Bone marrow (tissue), 2 donors: ENCODE results near the gene LIN37.
"Not testable (repeated sequence)": the region's sequence is repeated elsewhere in the genome, so short reads cannot be mapped to it uniquely, and the experiment has no call there.

Experiments
- DNase-seq, 2 donors: peaks; one replicate each; lab custom pipeline; 2025; lab: John Stamatoyannopoulos, UW

LIN37 gene

GRCh38 chr19:35789978-35790944, 41.9 kb downstream of the LIN37 start:
- DNase-seq = no peak

GRCh38 chr19:35790981-35791813, 42.8 kb downstream of the LIN37 start:
- no peak for DNase-seq

- no peak for DNase-seq
Measured at GRCh38 chr19:35791814-35792279, 43.5 kb downstream of the LIN37 start.

GRCh38 chr19:35792312-35792711, 43.9 kb downstream of the LIN37 start:
- DNase-seq = no peak

- no peak for DNase-seq
Measured at GRCh38 chr19:35792888-35793287, 44.5 kb downstream of the LIN37 start.

- DNase-seq = no peak
Measured at GRCh38 chr19:35793381-35794165, 45.2 kb downstream of the LIN37 start.

GRCh38 chr19:35795564-35795963, 47.2 kb downstream of the LIN37 start:
- DNase-seq = not testable (repeated sequence)

- DNase-seq = no peak
Measured at GRCh38 chr19:35796645-35797542, 48.5 kb downstream of the LIN37 start.

GRCh38 chr19:35797663-35798062, 49.3 kb downstream of the LIN37 start:
- no peak for DNase-seq

- DNase-seq = no peak
Measured at GRCh38 chr19:35801828-35802227, 53.5 kb downstream of the LIN37 start.
